ENCODE results near the gene CLDND1. TPM values are rescaled to one million over a fixed set of nuclear protein-coding genes. Genes with fewer than 3 reads are reported as not detected.
A peak's percentile ranks its signal among the peaks of the same experiment; 100 is the strongest.

Gene CLDND1
- total and polyA plus RNA-seq, 10 of the 15 experiments (the other 5 are each of a cell fraction or from before 2014, with no cell fraction given): 97.8 to 225 (median 152) TPM

- TF ChIP-seq SUPT20H (IDR thresholded peaks at IDR 0.05; ENCODE audit: borderline replicate concordance, control insufficient read depth, low read depth, low read length): no peak
- peak; percentile 19; the same call in 1 of the 2 replicates for TF ChIP-seq EED (IDR thresholded peaks at IDR 0.05; ENCODE audit: low read depth)
- no peak; the same call in 1 of the 2 replicates for TF ChIP-seq ZNF687 (IDR thresholded peaks at IDR 0.05)
- TF ChIP-seq, protein P1, sequence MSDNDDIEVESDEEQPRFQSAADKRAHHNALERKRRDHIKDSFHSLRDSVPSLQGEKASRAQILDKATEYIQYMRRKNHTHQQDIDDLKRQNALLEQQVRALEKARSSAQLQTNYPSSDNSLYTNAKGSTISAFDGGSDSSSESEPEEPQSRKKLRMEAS (IDR thresholded peaks at IDR 0.05; ENCODE audit: low read depth, low read length): no peak
- TF ChIP-seq SP1 (IDR thresholded peaks at IDR 0.05; ENCODE audit: low read depth, low read length): no peak
- no peak for TF ChIP-seq NFXL1 (IDR thresholded peaks at IDR 0.05; ENCODE audit: borderline replicate concordance)
- TF ChIP-seq GABPA (IDR thresholded peaks at IDR 0.05; ENCODE audit: low read depth): no peak
- TF ChIP-seq NFYB (IDR thresholded peaks at IDR 0.05; ENCODE audit: insufficient read depth, low read depth, low read length): no peak
- no peak for TF ChIP-seq RFX5 (IDR thresholded peaks at IDR 0.05; ENCODE audit: low read depth, low read length)
- no peak; the same call in 1 of the 2 replicates for TF ChIP-seq SMAD5 (IDR thresholded peaks at IDR 0.05; ENCODE audit: low read depth)
- TF ChIP-seq SUZ12 (IDR thresholded peaks at IDR 0.05; ENCODE audit: unreplicated experiment): no peak
- no peak for TF ChIP-seq SKIL (IDR thresholded peaks at IDR 0.05; ENCODE audit: low read depth, poor library complexity, severe bottlenecking)
- TF ChIP-seq, protein P2, sequence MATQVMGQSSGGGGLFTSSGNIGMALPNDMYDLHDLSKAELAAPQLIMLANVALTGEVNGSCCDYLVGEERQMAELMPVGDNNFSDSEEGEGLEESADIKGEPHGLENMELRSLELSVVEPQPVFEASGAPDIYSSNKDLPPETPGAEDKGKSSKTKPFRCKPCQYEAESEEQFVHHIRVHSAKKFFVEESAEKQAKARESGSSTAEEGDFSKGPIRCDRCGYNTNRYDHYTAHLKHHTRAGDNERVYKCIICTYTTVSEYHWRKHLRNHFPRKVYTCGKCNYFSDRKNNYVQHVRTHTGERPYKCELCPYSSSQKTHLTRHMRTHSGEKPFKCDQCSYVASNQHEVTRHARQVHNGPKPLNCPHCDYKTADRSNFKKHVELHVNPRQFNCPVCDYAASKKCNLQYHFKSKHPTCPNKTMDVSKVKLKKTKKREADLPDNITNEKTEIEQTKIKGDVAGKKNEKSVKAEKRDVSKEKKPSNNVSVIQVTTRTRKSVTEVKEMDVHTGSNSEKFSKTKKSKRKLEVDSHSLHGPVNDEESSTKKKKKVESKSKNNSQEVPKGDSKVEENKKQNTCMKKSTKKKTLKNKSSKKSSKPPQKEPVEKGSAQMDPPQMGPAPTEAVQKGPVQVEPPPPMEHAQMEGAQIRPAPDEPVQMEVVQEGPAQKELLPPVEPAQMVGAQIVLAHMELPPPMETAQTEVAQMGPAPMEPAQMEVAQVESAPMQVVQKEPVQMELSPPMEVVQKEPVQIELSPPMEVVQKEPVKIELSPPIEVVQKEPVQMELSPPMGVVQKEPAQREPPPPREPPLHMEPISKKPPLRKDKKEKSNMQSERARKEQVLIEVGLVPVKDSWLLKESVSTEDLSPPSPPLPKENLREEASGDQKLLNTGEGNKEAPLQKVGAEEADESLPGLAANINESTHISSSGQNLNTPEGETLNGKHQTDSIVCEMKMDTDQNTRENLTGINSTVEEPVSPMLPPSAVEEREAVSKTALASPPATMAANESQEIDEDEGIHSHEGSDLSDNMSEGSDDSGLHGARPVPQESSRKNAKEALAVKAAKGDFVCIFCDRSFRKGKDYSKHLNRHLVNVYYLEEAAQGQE (IDR thresholded peaks at IDR 0.05; ENCODE audit: low read depth, low read length): no peak
- peak; percentile 18 to 64; a peak in 2 of 4 replicates for TF ChIP-seq IKZF2 (IDR thresholded peaks at IDR 0.05)
- TF ChIP-seq, protein P3, sequence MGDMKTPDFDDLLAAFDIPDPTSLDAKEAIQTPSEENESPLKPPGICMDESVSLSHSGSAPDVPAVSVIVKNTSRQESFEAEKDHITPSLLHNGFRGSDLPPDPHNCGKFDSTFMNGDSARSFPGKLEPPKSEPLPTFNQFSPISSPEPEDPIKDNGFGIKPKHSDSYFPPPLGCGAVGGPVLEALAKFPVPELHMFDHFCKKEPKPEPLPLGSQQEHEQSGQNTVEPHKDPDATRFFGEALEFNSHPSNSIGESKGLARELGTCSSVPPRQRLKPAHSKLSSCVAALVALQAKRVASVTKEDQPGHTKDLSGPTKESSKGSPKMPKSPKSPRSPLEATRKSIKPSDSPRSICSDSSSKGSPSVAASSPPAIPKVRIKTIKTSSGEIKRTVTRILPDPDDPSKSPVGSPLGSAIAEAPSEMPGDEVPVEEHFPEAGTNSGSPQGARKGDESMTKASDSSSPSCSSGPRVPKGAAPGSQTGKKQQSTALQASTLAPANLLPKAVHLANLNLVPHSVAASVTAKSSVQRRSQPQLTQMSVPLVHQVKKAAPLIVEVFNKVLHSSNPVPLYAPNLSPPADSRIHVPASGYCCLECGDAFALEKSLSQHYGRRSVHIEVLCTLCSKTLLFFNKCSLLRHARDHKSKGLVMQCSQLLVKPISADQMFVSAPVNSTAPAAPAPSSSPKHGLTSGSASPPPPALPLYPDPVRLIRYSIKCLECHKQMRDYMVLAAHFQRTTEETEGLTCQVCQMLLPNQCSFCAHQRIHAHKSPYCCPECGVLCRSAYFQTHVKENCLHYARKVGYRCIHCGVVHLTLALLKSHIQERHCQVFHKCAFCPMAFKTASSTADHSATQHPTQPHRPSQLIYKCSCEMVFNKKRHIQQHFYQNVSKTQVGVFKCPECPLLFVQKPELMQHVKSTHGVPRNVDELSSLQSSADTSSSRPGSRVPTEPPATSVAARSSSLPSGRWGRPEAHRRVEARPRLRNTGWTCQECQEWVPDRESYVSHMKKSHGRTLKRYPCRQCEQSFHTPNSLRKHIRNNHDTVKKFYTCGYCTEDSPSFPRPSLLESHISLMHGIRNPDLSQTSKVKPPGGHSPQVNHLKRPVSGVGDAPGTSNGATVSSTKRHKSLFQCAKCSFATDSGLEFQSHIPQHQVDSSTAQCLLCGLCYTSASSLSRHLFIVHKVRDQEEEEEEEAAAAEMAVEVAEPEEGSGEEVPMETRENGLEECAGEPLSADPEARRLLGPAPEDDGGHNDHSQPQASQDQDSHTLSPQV (IDR thresholded peaks at IDR 0.05): no peak
- no peak for TF ChIP-seq MYC (IDR thresholded peaks at IDR 0.05; ENCODE audit: insufficient read depth, insufficient read length, insufficient replicate concordance, low read length, severe bottlenecking)
Measured at GRCh38 chr3:98565237-98565643, 42.5 kb upstream of the CLDND1 start (continued).
